ENCODE measurements around the gene VASH1.

The VASH1 gene

GRCh38 chr14:76829650-76830421, 68.6 kb downstream of the VASH1 start:
- DNase-seq (ENCODE audit: low read depth in 4 of 4, low spot score in 1 of 4), result no peak

- DNase-seq (ENCODE audit: low read depth in 4 of 4, low spot score in 1 of 4), result no peak
Measured at GRCh38 chr14:76830556-76830955, 69.3 kb downstream of the VASH1 start.

- no peak for DNase-seq (ENCODE audit: low read depth in 4 of 4, low spot score in 1 of 4)
Measured at GRCh38 chr14:76832503-76832988, 71.3 kb downstream of the VASH1 start.

Data from stimulated activated CD4-positive, alpha-beta T cell treated with anti-CD3 and anti-CD28 coated beads, Interleukin-1b, Interleukin-23, amount 100 ng/mL, for 24 hours (primary cell).